ENCODE measurements around the gene MUC2.

Gene MUC2

GRCh38 chr11:1085440-1086170, 10.9 kb downstream of the MUC2 start:
- DNase-seq (ENCODE audit: low read depth): no peak
- TF ChIP-seq CTCF (IDR thresholded peaks at IDR 0.05; ENCODE audit: insufficient read depth, low read depth, low read length, missing control alignments): no peak
- H3K4me3 ChIP-seq (ENCODE audit: low read length): no peak overlapping the region

- no peak for TF ChIP-seq CTCF (IDR thresholded peaks at IDR 0.05; ENCODE audit: insufficient read depth, low read depth, low read length, missing control alignments)
- H3K4me3 ChIP-seq (ENCODE audit: low read length): no peak overlapping the region
- no peak for DNase-seq (ENCODE audit: low read depth)
Measured at GRCh38 chr11:1086171-1087102, 11.8 kb downstream of the MUC2 start.

GRCh38 chr11:1087279-1087960, 12.7 kb downstream of the MUC2 start:
- DNase-seq (ENCODE audit: low read depth): no peak
- no peak overlapping the region for H3K4me3 ChIP-seq (ENCODE audit: low read length)
- no peak for TF ChIP-seq CTCF (IDR thresholded peaks at IDR 0.05; ENCODE audit: insufficient read depth, low read depth, low read length, missing control alignments)

GRCh38 chr11:1087961-1088926, 13.6 kb downstream of the MUC2 start:
- TF ChIP-seq CTCF (IDR thresholded peaks at IDR 0.05; ENCODE audit: insufficient read depth, low read depth, low read length, missing control alignments): no peak
- DNase-seq (ENCODE audit: low read depth): no peak
- H3K4me3 ChIP-seq (ENCODE audit: low read length): no peak overlapping the region

- H3K4me3 ChIP-seq (ENCODE audit: low read length): no peak overlapping the region
- no peak for TF ChIP-seq CTCF (IDR thresholded peaks at IDR 0.05; ENCODE audit: insufficient read depth, low read depth, low read length, missing control alignments)
- DNase-seq (ENCODE audit: low read depth): no peak
Measured at GRCh38 chr11:1088927-1089737, 14.5 kb downstream of the MUC2 start.
